Measurements from ENCODE around the gene CPLX1.

DNA sequence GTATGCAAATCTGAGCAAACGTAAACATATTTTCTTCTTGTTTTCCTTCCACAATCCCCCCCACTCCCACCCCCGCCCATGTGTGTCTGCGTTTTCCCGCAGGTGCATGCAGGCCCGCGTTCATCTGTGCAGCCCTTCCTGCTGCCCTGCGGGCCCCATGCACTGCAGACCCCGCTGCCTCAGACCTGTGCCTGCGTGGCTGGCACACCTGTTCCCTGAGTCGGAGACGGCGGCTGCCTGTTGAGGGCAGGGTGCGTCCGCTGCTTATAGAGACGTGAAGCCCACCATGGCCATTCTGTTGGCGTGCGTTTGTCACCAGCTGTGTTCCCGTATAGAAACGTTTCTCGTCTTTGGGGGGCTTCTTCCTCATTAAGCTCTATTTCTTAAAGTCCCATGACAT lies 68.8 kb downstream of the CPLX1 start:
- no peak for TF ChIP-seq CTCF (conservative IDR thresholded peaks at IDR 0.05 in 1 of 2, IDR thresholded peaks at IDR 0.05 in 1 of 2; ENCODE audit: low read depth in 1 of 2, low read length in 2 of 2)
- TF ChIP-seq EZH2 (IDR thresholded peaks at IDR 0.05; ENCODE audit: low read length, missing control alignments): no peak
